ENCODE data around the gene OPRL1. TPM values are rescaled to one million over a fixed set of nuclear protein-coding genes. Genes with fewer than 3 reads are reported as not detected.

Gene OPRL1
- total RNA-seq, 1 donor from 2014 or later, result 0.75 TPM

GRCh38 chr20:64142590-64142989 is 62.7 kb downstream of the OPRL1 start:
- DNase-seq, result peak; percentile 6
- ATAC-seq (ENCODE audit: poor library complexity), result no peak
- intact Hi-C loops (cut with DNase I), result no loop called here

GRCh38 chr20:64143018-64143801 is 63.3 kb downstream of the OPRL1 start:
- intact Hi-C loops (cut with DNase I), result no loop called here
- no peak for ATAC-seq (ENCODE audit: poor library complexity)
- peak; percentile 8 for DNase-seq

GRCh38 chr20:64144144-64144912 is 64.4 kb downstream of the OPRL1 start:
- intact Hi-C loops (cut with DNase I), result no loop called here
- no peak for DNase-seq
- ATAC-seq (ENCODE audit: poor library complexity), result no peak

GRCh38 chr20:64145458-64146300 is 65.8 kb downstream of the OPRL1 start:
- no peak for ATAC-seq (ENCODE audit: poor library complexity)
- DNase-seq, result peak; percentile 37
- intact Hi-C loops (cut with DNase I), result no loop called here

- intact Hi-C loops (cut with DNase I), result no loop called here
- DNase-seq (peak; percentile 8), ATAC-seq (ENCODE audit: poor library complexity) (no peak)
These were observed 66.5 kb downstream of the OPRL1 start for GRCh38 chr20:64146301-64146935.

GRCh38 chr20:64146936-64147477 is 67.1 kb downstream of the OPRL1 start:
- ATAC-seq (ENCODE audit: poor library complexity), result no peak
- intact Hi-C loops (cut with DNase I), result no loop called here
- peak; percentile 13 for DNase-seq

- no peak for ATAC-seq (ENCODE audit: poor library complexity)
- DNase-seq, result no peak
- intact Hi-C loops (cut with DNase I), result no loop called here
These were observed 68.7 kb downstream of the OPRL1 start for GRCh38 chr20:64148581-64148980.

- ATAC-seq (ENCODE audit: poor library complexity), result no peak
- no peak for DNase-seq
- intact Hi-C loops (cut with DNase I), result no loop called here
These were observed 69.3 kb downstream of the OPRL1 start for GRCh38 chr20:64149141-64149540.

GRCh38 chr20:64149809-64150560 is 70.1 kb downstream of the OPRL1 start:
- ATAC-seq (ENCODE audit: poor library complexity), result no peak

More at GRCh38 chr20:64149809-64150560, 70.1 kb downstream of the OPRL1 start:
- intact Hi-C loops (cut with DNase I), result no loop called here
- DNase-seq, result peak; percentile 8

Small RNAs within 50 kb of the gene (microRNA-seq; reads per million reads assigned to microRNA genes)
- not detected for gene MIR6813

Other genes starting within 250 kb of the OPRL1 start
- 13.5 TPM for gene ZBTB46, start 248.8 kb upstream of the OPRL1 start, total RNA-seq
- gene ABHD16B, start 218.6 kb upstream of the OPRL1 start, total RNA-seq, result not detected
- 69.0 TPM for gene TPD52L2, start 214.8 kb upstream of the OPRL1 start, total RNA-seq
- gene DNAJC5, start 185.0 kb upstream of the OPRL1 start, total RNA-seq, result 42.3 TPM
- 54.4 TPM for gene UCKL1, start 123.7 kb upstream of the OPRL1 start, total RNA-seq
- gene ZNF512B, start 110.2 kb upstream of the OPRL1 start, total RNA-seq, result 11.3 TPM
- 6.0 TPM for gene SAMD10, start 100.4 kb upstream of the OPRL1 start, total RNA-seq
- gene PRPF6, start 99.0 kb upstream of the OPRL1 start, total RNA-seq, result 45.3 TPM
- 0.38 TPM for gene C20orf204, start 43.9 kb upstream of the OPRL1 start, total RNA-seq
- gene SOX18, start 30.4 kb upstream of the OPRL1 start, total RNA-seq, result 34.3 TPM
- gene TCEA2, start 16.9 kb upstream of the OPRL1 start, total RNA-seq, result 34.6 TPM
- gene RGS19, start 564 bp upstream of the OPRL1 start, total RNA-seq, result 6.7 TPM
- gene LKAAEAR1, start 4.3 kb downstream of the OPRL1 start, total RNA-seq, result not detected
- not detected for gene NPBWR2, start 27.5 kb downstream of the OPRL1 start, total RNA-seq
- 0.40 TPM for gene MYT1, start 84.4 kb downstream of the OPRL1 start, total RNA-seq
- 81.9 TPM for gene PCMTD2, start 175.7 kb downstream of the OPRL1 start, total RNA-seq